ENCODE measurements around the gene GAREM1.

GAREM1 gene

GRCh38 chr18:32443033-32443705 lies 27.5 kb downstream of the GAREM1 start:
- Histone ChIP-seq H3K27ac (ENCODE audit: insufficient read depth, low read length, poor library complexity, severe bottlenecking) (no peak overlapping the region), H3K27me3 (replicated peaks; ENCODE audit: control insufficient read depth, insufficient read depth, low read length, poor library complexity, severe bottlenecking) (no peaks in the 10 kb centered on the region), H3K9me3 (ENCODE audit: control insufficient read depth, low read length) (no peaks in the 10 kb centered on the region), H3K36me3 (ENCODE audit: control insufficient read depth, insufficient read depth, low read length) (no peaks in the 10 kb centered on the region), H3K4me1 (ENCODE audit: control insufficient read depth, insufficient read depth, low read length, poor library complexity, severe bottlenecking) (no peaks in the 10 kb centered on the region), H3K4me3 (ENCODE audit: insufficient read depth, low read depth, low read length, poor library complexity, severe bottlenecking) (no peak overlapping the region)
- no peak for DNase-seq

GRCh38 chr18:32442575-32442974 lies 28.1 kb downstream of the GAREM1 start:
- H3K27me3 ChIP-seq (replicated peaks; ENCODE audit: control insufficient read depth, insufficient read depth, low read length, poor library complexity, severe bottlenecking): no peaks in the 10 kb centered on the region
- no peaks in the 10 kb centered on the region for H3K36me3 ChIP-seq (ENCODE audit: control insufficient read depth, insufficient read depth, low read length)
- H3K27ac ChIP-seq (ENCODE audit: insufficient read depth, low read length, poor library complexity, severe bottlenecking): no peak overlapping the region
- H3K4me3 ChIP-seq (ENCODE audit: insufficient read depth, low read depth, low read length, poor library complexity, severe bottlenecking): no peak overlapping the region
- H3K4me1 ChIP-seq (ENCODE audit: control insufficient read depth, insufficient read depth, low read length, poor library complexity, severe bottlenecking): no peaks in the 10 kb centered on the region
- H3K9me3 ChIP-seq (ENCODE audit: control insufficient read depth, low read length): no peaks in the 10 kb centered on the region
- no peak for DNase-seq

- Histone ChIP-seq H3K36me3 (ENCODE audit: control insufficient read depth, insufficient read depth, low read length) (no peaks in the 10 kb centered on the region), H3K27me3 (replicated peaks; ENCODE audit: control insufficient read depth, insufficient read depth, low read length, poor library complexity, severe bottlenecking) (no peaks in the 10 kb centered on the region), H3K4me1 (ENCODE audit: control insufficient read depth, insufficient read depth, low read length, poor library complexity, severe bottlenecking) (no peaks in the 10 kb centered on the region), H3K9me3 (ENCODE audit: control insufficient read depth, low read length) (no peaks in the 10 kb centered on the region), H3K27ac (ENCODE audit: insufficient read depth, low read length, poor library complexity, severe bottlenecking) (no peak overlapping the region), H3K4me3 (ENCODE audit: insufficient read depth, low read depth, low read length, poor library complexity, severe bottlenecking) (no peak overlapping the region)
- no peak for DNase-seq
Observed at GRCh38 chr18:32441533-32441932, 29.1 kb downstream of the GAREM1 start.

- DNase-seq: no peak
- Histone ChIP-seq H3K27ac (ENCODE audit: insufficient read depth, low read length, poor library complexity, severe bottlenecking) (no peak overlapping the region), H3K36me3 (ENCODE audit: control insufficient read depth, insufficient read depth, low read length) (no peaks in the 10 kb centered on the region), H3K9me3 (ENCODE audit: control insufficient read depth, low read length) (no peaks in the 10 kb centered on the region), H3K27me3 (replicated peaks; ENCODE audit: control insufficient read depth, insufficient read depth, low read length, poor library complexity, severe bottlenecking) (no peaks in the 10 kb centered on the region), H3K4me3 (ENCODE audit: insufficient read depth, low read depth, low read length, poor library complexity, severe bottlenecking) (no peak overlapping the region), H3K4me1 (ENCODE audit: control insufficient read depth, insufficient read depth, low read length, poor library complexity, severe bottlenecking) (no peaks in the 10 kb centered on the region)
Observed at GRCh38 chr18:32440518-32440917, 30.2 kb downstream of the GAREM1 start.

GRCh38 chr18:32439802-32440201 lies 30.9 kb downstream of the GAREM1 start:
- no peaks in the 10 kb centered on the region for H3K9me3 ChIP-seq (ENCODE audit: control insufficient read depth, low read length)
- DNase-seq: no peak
- H3K27ac ChIP-seq (ENCODE audit: insufficient read depth, low read length, poor library complexity, severe bottlenecking): no peak overlapping the region
- no peaks in the 10 kb centered on the region for H3K36me3 ChIP-seq (ENCODE audit: control insufficient read depth, insufficient read depth, low read length)
- no peaks in the 10 kb centered on the region for H3K4me1 ChIP-seq (ENCODE audit: control insufficient read depth, insufficient read depth, low read length, poor library complexity, severe bottlenecking)
- no peak overlapping the region for H3K4me3 ChIP-seq (ENCODE audit: insufficient read depth, low read depth, low read length, poor library complexity, severe bottlenecking)
- H3K27me3 ChIP-seq (replicated peaks; ENCODE audit: control insufficient read depth, insufficient read depth, low read length, poor library complexity, severe bottlenecking): no peaks in the 10 kb centered on the region

GRCh38 chr18:32439241-32439640 lies 31.4 kb downstream of the GAREM1 start:
- H3K4me3 ChIP-seq (ENCODE audit: insufficient read depth, low read depth, low read length, poor library complexity, severe bottlenecking): no peak overlapping the region
- H3K4me1 ChIP-seq (ENCODE audit: control insufficient read depth, insufficient read depth, low read length, poor library complexity, severe bottlenecking): no peaks in the 10 kb centered on the region
- no peaks in the 10 kb centered on the region for H3K9me3 ChIP-seq (ENCODE audit: control insufficient read depth, low read length)
- H3K36me3 ChIP-seq (ENCODE audit: control insufficient read depth, insufficient read depth, low read length): no peaks in the 10 kb centered on the region
- no peak for DNase-seq
- H3K27me3 ChIP-seq (replicated peaks; ENCODE audit: control insufficient read depth, insufficient read depth, low read length, poor library complexity, severe bottlenecking): no peaks in the 10 kb centered on the region
- no peak overlapping the region for H3K27ac ChIP-seq (ENCODE audit: insufficient read depth, low read length, poor library complexity, severe bottlenecking)

- Histone ChIP-seq H3K9me3 (ENCODE audit: control insufficient read depth, low read length) (no peaks in the 10 kb centered on the region), H3K27me3 (replicated peaks; ENCODE audit: control insufficient read depth, insufficient read depth, low read length, poor library complexity, severe bottlenecking) (no peaks in the 10 kb centered on the region), H3K36me3 (ENCODE audit: control insufficient read depth, insufficient read depth, low read length) (no peaks in the 10 kb centered on the region), H3K27ac (ENCODE audit: insufficient read depth, low read length, poor library complexity, severe bottlenecking) (no peak overlapping the region), H3K4me1 (ENCODE audit: control insufficient read depth, insufficient read depth, low read length, poor library complexity, severe bottlenecking) (no peaks in the 10 kb centered on the region), H3K4me3 (ENCODE audit: insufficient read depth, low read depth, low read length, poor library complexity, severe bottlenecking) (no peak overlapping the region)
- DNase-seq: no peak
Observed at GRCh38 chr18:32438173-32438572, 32.5 kb downstream of the GAREM1 start.

- H3K9me3 ChIP-seq (ENCODE audit: control insufficient read depth, low read length): no peaks in the 10 kb centered on the region
- no peak for DNase-seq
- no peak overlapping the region for H3K27ac ChIP-seq (ENCODE audit: insufficient read depth, low read length, poor library complexity, severe bottlenecking)
- H3K4me1 ChIP-seq (ENCODE audit: control insufficient read depth, insufficient read depth, low read length, poor library complexity, severe bottlenecking): no peaks in the 10 kb centered on the region
- no peaks in the 10 kb centered on the region for H3K27me3 ChIP-seq (replicated peaks; ENCODE audit: control insufficient read depth, insufficient read depth, low read length, poor library complexity, severe bottlenecking)
- no peak overlapping the region for H3K4me3 ChIP-seq (ENCODE audit: insufficient read depth, low read depth, low read length, poor library complexity, severe bottlenecking)
- H3K36me3 ChIP-seq (ENCODE audit: control insufficient read depth, insufficient read depth, low read length): no peaks in the 10 kb centered on the region
Observed at GRCh38 chr18:32437100-32437834, 33.4 kb downstream of the GAREM1 start.

GRCh38 chr18:32435631-32436500 lies 34.8 kb downstream of the GAREM1 start:
- H3K9me3 ChIP-seq (ENCODE audit: control insufficient read depth, low read length): no peaks in the 10 kb centered on the region
- no peaks in the 10 kb centered on the region for H3K36me3 ChIP-seq (ENCODE audit: control insufficient read depth, insufficient read depth, low read length)
- no peak for DNase-seq
- no peaks in the 10 kb centered on the region for H3K4me1 ChIP-seq (ENCODE audit: control insufficient read depth, insufficient read depth, low read length, poor library complexity, severe bottlenecking)
- no peaks in the 10 kb centered on the region for H3K27me3 ChIP-seq (replicated peaks; ENCODE audit: control insufficient read depth, insufficient read depth, low read length, poor library complexity, severe bottlenecking)
- H3K4me3 ChIP-seq (ENCODE audit: insufficient read depth, low read depth, low read length, poor library complexity, severe bottlenecking): no peak overlapping the region
- H3K27ac ChIP-seq (ENCODE audit: insufficient read depth, low read length, poor library complexity, severe bottlenecking): no peak overlapping the region

- Histone ChIP-seq H3K27ac (ENCODE audit: insufficient read depth, low read length, poor library complexity, severe bottlenecking) (no peak overlapping the region), H3K9me3 (ENCODE audit: control insufficient read depth, low read length) (no peaks in the 10 kb centered on the region)
Observed at GRCh38 chr18:32431753-32432152, 38.9 kb downstream of the GAREM1 start.

More at GRCh38 chr18:32431753-32432152, 38.9 kb downstream of the GAREM1 start:
- DNase-seq: no peak
- H3K27me3 ChIP-seq (replicated peaks; ENCODE audit: control insufficient read depth, insufficient read depth, low read length, poor library complexity, severe bottlenecking): no peaks in the 10 kb centered on the region
- H3K4me3 ChIP-seq (ENCODE audit: insufficient read depth, low read depth, low read length, poor library complexity, severe bottlenecking): no peak overlapping the region
- H3K4me1 ChIP-seq (ENCODE audit: control insufficient read depth, insufficient read depth, low read length, poor library complexity, severe bottlenecking): no peaks in the 10 kb centered on the region
- no peaks in the 10 kb centered on the region for H3K36me3 ChIP-seq (ENCODE audit: control insufficient read depth, insufficient read depth, low read length)
